ENCODE data around the gene SUN3.
"Not testable (repeated sequence)": the region's sequence is repeated elsewhere in the genome, so short reads cannot be mapped to it uniquely, and the experiment has no call there.

SUN3 gene

GRCh38 chr7:47946581-47947354, 82.1 kb downstream of the SUN3 start:
- TF ChIP-seq, protein P1, sequence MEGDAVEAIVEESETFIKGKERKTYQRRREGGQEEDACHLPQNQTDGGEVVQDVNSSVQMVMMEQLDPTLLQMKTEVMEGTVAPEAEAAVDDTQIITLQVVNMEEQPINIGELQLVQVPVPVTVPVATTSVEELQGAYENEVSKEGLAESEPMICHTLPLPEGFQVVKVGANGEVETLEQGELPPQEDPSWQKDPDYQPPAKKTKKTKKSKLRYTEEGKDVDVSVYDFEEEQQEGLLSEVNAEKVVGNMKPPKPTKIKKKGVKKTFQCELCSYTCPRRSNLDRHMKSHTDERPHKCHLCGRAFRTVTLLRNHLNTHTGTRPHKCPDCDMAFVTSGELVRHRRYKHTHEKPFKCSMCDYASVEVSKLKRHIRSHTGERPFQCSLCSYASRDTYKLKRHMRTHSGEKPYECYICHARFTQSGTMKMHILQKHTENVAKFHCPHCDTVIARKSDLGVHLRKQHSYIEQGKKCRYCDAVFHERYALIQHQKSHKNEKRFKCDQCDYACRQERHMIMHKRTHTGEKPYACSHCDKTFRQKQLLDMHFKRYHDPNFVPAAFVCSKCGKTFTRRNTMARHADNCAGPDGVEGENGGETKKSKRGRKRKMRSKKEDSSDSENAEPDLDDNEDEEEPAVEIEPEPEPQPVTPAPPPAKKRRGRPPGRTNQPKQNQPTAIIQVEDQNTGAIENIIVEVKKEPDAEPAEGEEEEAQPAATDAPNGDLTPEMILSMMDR (IDR thresholded peaks at IDR 0.05; ENCODE audit: low read length, missing control alignments), result no peak
- no peak for DNase-seq (ENCODE audit: low read depth)
- no peak overlapping the region for H3K4me3 ChIP-seq (replicated peaks; ENCODE audit: low read depth, low read length)

DNA sequence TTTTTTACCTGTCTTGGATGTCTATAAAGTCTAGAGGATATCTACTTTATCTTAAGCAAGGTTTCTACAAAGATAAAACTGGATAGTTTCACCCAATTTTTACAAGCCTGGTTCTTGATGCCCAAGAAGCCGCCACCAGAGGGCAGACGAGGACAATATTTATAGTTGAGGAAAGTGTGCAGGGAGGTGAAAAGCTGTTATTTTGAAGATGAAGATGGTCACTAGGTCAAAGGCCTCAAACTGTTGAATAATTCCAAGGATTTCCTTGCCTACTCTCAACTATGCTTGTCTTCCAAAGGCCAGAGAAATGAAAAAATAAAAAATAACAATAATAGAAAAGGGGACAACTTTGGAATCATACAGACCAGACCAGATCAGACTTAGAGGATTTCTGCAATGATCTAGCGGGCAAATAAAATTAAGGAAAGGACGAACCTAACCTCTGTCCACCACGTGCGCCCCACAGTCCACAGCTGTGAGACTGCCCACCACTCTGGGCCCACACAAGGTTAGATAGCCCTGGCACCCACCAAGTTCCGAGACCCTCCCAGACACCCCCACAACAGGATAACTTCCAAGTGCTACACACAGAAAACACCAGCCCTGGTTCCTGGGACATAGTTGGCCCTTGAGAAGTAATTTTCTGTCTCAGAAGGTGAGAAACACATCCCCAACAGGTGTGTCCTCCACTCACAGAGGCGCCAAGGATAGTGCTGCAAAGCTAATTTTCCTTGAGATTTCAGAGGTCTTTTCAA, 83.5 kb downstream of the SUN3 start:
- peak; percentile 75 for DNase-seq (ENCODE audit: low read depth)
- H3K4me3 ChIP-seq (replicated peaks; ENCODE audit: low read depth, low read length), result no peak overlapping the region
- TF ChIP-seq, protein P1 (IDR thresholded peaks at IDR 0.05; ENCODE audit: low read length, missing control alignments), result peak; percentile 79

- TF ChIP-seq, protein P1 (IDR thresholded peaks at IDR 0.05; ENCODE audit: low read length, missing control alignments), result no peak
- H3K4me3 ChIP-seq (replicated peaks; ENCODE audit: low read depth, low read length), result no peak overlapping the region
- no peak for DNase-seq (ENCODE audit: low read depth)
Measured at GRCh38 chr7:47944536-47945260, 84.2 kb downstream of the SUN3 start.

DNA sequence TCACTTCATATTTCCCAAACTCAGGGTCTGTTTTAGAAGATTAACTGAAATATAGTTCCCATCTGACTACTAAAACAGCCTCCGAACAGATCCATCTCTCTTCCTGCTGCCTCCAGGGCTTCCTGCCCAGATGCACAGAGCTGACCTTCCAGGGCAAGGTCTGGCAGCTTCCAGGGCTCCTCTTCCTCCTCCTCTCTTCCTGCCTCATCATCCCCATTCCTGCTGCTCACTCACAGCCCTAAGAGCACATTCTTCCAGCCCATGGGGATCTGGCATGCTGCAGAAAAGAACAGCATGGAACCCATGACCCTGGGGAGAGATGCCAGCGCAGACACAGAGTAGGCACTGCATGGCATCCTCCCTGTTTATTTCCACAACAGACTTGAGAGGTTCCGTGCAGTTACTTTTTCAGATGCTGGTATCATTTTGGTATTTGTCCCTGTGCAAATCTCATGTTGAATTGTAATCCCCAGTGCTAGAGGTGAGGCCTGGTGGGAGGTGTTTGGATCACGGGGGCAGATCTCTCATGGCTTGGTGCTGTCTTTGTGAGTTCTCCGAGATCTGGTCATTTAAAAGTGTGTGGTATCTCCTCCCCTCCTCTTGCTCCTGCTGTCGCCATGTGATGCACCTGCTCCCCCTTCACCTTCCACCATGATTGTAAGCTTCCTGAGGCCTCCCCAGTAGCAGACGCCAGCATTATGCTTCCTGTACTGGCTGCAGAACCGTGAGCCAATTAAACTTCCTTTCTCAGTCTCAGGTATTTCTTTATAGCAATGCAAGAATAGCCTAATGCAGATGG, 85.0 kb downstream of the SUN3 start:
- TF ChIP-seq, protein P1 (IDR thresholded peaks at IDR 0.05; ENCODE audit: low read length, missing control alignments), result no peak
- DNase-seq (ENCODE audit: low read depth), result no peak
- no peak overlapping the region for H3K4me3 ChIP-seq (replicated peaks; ENCODE audit: low read depth, low read length)

DNA sequence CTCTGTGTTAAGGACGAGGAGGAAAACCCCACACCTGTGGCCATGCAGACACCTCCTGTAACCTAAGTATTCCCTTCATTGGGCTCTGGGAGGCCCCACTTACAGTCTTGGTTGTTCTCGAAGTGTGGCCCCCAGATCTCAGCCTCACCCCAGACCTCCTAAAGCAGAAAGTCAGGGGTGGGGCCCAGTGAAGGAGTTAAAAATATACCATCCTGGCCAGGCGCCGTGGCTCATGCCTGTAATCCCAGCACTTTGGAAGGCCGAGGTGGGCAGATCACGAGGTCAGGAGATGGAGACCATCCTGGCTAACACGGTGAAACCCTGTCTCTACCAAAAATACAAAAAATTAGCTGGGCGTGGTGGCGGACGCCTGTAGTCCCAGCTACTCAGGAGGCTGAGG, 86.3 kb downstream of the SUN3 start:
- H3K4me3 ChIP-seq (replicated peaks; ENCODE audit: low read depth, low read length); DNase-seq (ENCODE audit: low read depth): not testable (repeated sequence)

DNA sequence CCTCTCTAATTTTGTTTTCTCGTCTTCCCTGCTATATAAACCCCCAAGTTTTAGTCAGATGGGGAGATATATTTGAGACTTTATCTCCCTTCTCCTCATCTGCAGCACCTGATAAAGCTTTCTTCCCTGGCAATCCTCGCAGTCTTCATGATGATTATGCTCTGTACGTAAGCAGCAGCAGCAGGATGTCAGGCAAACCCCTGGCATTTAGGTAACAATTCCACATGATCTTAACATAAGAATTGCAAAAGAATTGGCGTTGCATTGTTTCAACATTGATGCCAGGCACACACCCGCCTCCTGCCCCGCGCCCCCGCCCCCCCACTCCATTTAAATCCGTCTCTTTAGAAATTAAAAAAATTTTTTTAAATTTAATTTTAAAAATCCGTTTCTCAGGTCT, 86.8 kb downstream of the SUN3 start:
- DNase-seq (ENCODE audit: low read depth), result peak; percentile 38
- H3K4me3 ChIP-seq (replicated peaks; ENCODE audit: low read depth, low read length), result no peak overlapping the region
- TF ChIP-seq, protein P1 (IDR thresholded peaks at IDR 0.05; ENCODE audit: low read length, missing control alignments), result no peak

Measured in fibroblast of pulmonary artery (primary cell).